ENCODE data around the gene TPST1. TPM values are rescaled to one million over a fixed set of nuclear protein-coding genes. Genes with fewer than 3 reads are reported as not detected.

The TPST1 gene
- total RNA-seq, 4 donors from 2014 or later = 1.5 to 28.3 (median 9.7) TPM

GRCh38 chr7:66263936-66264335 lies 58.8 kb downstream of the TPST1 start:
- no peak for DNase-seq
- TF ChIP-seq POLR2A (IDR thresholded peaks at IDR 0.05) (no peak), EP300 (IDR thresholded peaks at IDR 0.05; ENCODE audit: low read depth) (no peak), CTCF (IDR thresholded peaks at IDR 0.05) (no peak), POLR2AphosphoS5 (IDR thresholded peaks at IDR 0.05) (no peak)
- no peak overlapping the region for H3K4me3 ChIP-seq
- no peaks in the 10 kb centered on the region for H3K27me3 ChIP-seq
- 70 to 95% methylated on average over 1 of the region's 1 CpG for WGBS, 2 donors (ENCODE audit: low coverage in 1 of 2)
- in situ Hi-C loops (cut with MboI; ENCODE audit: low pct_ligation_motif_present in 1 of 4, low pct_unique_long_range_greater_than_20kb in 1 of 4, low sequenced_read_pairs in 3 of 4) = no loop called here
- H3K9me3 ChIP-seq = peaks cover 18 to 27% of the 10 kb centered on the region in 2 donors
- H3K27ac ChIP-seq = no peak overlapping the region
- intact Hi-C loops (cut with DNase I; ENCODE audit: low total_unique reads) = no loop called here
- peaks cover 0 to 9% (median 1%) of the 10 kb centered on the region in 4 donors for H3K4me1 ChIP-seq
- H3K36me3 ChIP-seq = no peaks in the 10 kb centered on the region

GRCh38 chr7:66265566-66265965 lies 60.4 kb downstream of the TPST1 start:
- Histone ChIP-seq H3K36me3 (no peaks in the 10 kb centered on the region), H3K4me3 (no peak overlapping the region), H3K27me3 (no peaks in the 10 kb centered on the region), H3K4me1 (peaks cover 0 to 9% (median 1%) of the 10 kb centered on the region in 4 donors), H3K27ac (no peak overlapping the region), H3K9me3 (peaks cover 18 to 27% of the 10 kb centered on the region in 2 donors)
- 100% methylated on average over 1 of the region's 1 CpG for WGBS, 2 donors (ENCODE audit: low coverage in 1 of 2)
- no peak for DNase-seq
- TF ChIP-seq CTCF (IDR thresholded peaks at IDR 0.05) (no peak), POLR2AphosphoS5 (IDR thresholded peaks at IDR 0.05) (no peak), EP300 (IDR thresholded peaks at IDR 0.05; ENCODE audit: low read depth) (no peak), POLR2A (IDR thresholded peaks at IDR 0.05) (no peak)
- intact Hi-C loops (cut with DNase I; ENCODE audit: low total_unique reads) (loop anchor here (5.0 kb wide), 1 partner anchor 48 kb away; no protein-coding TSS in a partner anchor), in situ Hi-C loops (cut with MboI; ENCODE audit: low pct_ligation_motif_present in 1 of 4, low pct_unique_long_range_greater_than_20kb in 1 of 4, low sequenced_read_pairs in 3 of 4) (no loop called here)

- peaks cover 18 to 27% of the 10 kb centered on the region in 2 donors for H3K9me3 ChIP-seq
- intact Hi-C loops (cut with DNase I; ENCODE audit: low total_unique reads) (loop anchor here (5.0 kb wide), 1 partner anchor 50 kb away; no protein-coding TSS in a partner anchor), in situ Hi-C loops (cut with MboI; ENCODE audit: low pct_ligation_motif_present in 1 of 4, low pct_unique_long_range_greater_than_20kb in 1 of 4, low sequenced_read_pairs in 3 of 4) (no loop called here)
- no peak for DNase-seq
- H3K4me3 ChIP-seq = no peak overlapping the region
- H3K4me1 ChIP-seq = peaks cover 0 to 9% (median 1%) of the 10 kb centered on the region in 4 donors
- H3K27ac ChIP-seq = peak overlapping the region; percentile 25 to 64 (median 44)
- TF ChIP-seq POLR2AphosphoS5 (IDR thresholded peaks at IDR 0.05) (peak in 1 of 3 donors; percentile 36), EP300 (IDR thresholded peaks at IDR 0.05; ENCODE audit: low read depth) (no peak)
- WGBS, 2 donors (ENCODE audit: low coverage in 1 of 2) = 61 to 75% methylated on average over 1 to 2 of the region's 2 CpGs
- no peaks in the 10 kb centered on the region for H3K27me3 ChIP-seq
- no peaks in the 10 kb centered on the region for H3K36me3 ChIP-seq
Observed at GRCh38 chr7:66267249-66267648, 62.1 kb downstream of the TPST1 start.

GRCh38 chr7:66269978-66270377 lies 64.8 kb downstream of the TPST1 start:
- WGBS, 2 donors (ENCODE audit: low coverage in 1 of 2) = 80 to 83% methylated on average over 1 of the region's 1 CpG
- peaks cover 13 to 17% of the 10 kb centered on the region in 2 donors for H3K9me3 ChIP-seq

More at GRCh38 chr7:66269978-66270377, 64.8 kb downstream of the TPST1 start:
- no peaks in the 10 kb centered on the region for H3K36me3 ChIP-seq
- TF ChIP-seq EP300 (IDR thresholded peaks at IDR 0.05; ENCODE audit: low read depth) (no peak), POLR2AphosphoS5 (IDR thresholded peaks at IDR 0.05) (no peak), POLR2A (IDR thresholded peaks at IDR 0.05) (no peak), CTCF (IDR thresholded peaks at IDR 0.05) (no peak)
- H3K27ac ChIP-seq = no peak overlapping the region
- no peaks in the 10 kb centered on the region for H3K27me3 ChIP-seq
- in situ Hi-C loops (cut with MboI; ENCODE audit: low pct_ligation_motif_present in 1 of 4, low pct_unique_long_range_greater_than_20kb in 1 of 4, low sequenced_read_pairs in 3 of 4) = no loop called here
- DNase-seq = no peak
- H3K4me3 ChIP-seq = no peak overlapping the region
- H3K4me1 ChIP-seq = peaks cover 0 to 9% (median 1%) of the 10 kb centered on the region in 4 donors
- intact Hi-C loops (cut with DNase I; ENCODE audit: low total_unique reads) = loop anchor here (5.0 to 10.0 kb wide), 2 partner anchors 53 to 55 kb away; no protein-coding TSS in a partner anchor
